K562 (cell line): Measurements from ENCODE around the gene GGTLC1. TPM values are rescaled to one million over a fixed set of nuclear protein-coding genes. Genes with fewer than 3 reads are reported as not detected.

Experiments
- BCLAF1 ChIP-seq, 2 experiments: fragments of 450-650 bp in 1 of 2; IDR thresholded peaks; 2 replicates each; pipeline ENCODE4 v1.6.1; 2011 to 2017; ENCODE audit warnings: low read depth in 2 of 2, antibody characterized with exemption in 1 of 2, borderline replicate concordance in 1 of 2, low read length in 1 of 2, mild to moderate bottlenecking in 1 of 2, mixed read lengths in 1 of 2; ENCODE audit not compliant: control insufficient read depth in 1 of 2
- BRF1 ChIP-seq: IDR thresholded peaks from 3 replicates; pipeline ENCODE4 v1.6.1; 2011; ENCODE audit warnings: borderline replicate concordance, mild to moderate bottlenecking; ENCODE audit not compliant: insufficient read length; ENCODE audit errors: extremely low read depth
- HMBOX1 ChIP-seq: sonication (generic); IDR thresholded peaks from 2 replicates; pipeline ENCODE4 v1.6.1; 2016
- KAT7 ChIP-seq: sonication (generic); formaldehyde crosslinking; IDR thresholded peaks from 2 replicates; pipeline ENCODE4 v1.8.0; 2022; ENCODE audit warnings: missing genetic modification reagents, mild to moderate bottlenecking, borderline replicate concordance
- LEF1 ChIP-seq: fragments of 450-650 bp; IDR thresholded peaks from 2 replicates; pipeline ENCODE4 v1.6.1; 2016; ENCODE audit warnings: mild to moderate bottlenecking
- NONO ChIP-seq, 2 experiments: fragments of 200-400 bp in 1 of 2; fragments of 450-650 bp in 1 of 2; formaldehyde crosslinking in 1 of 2; IDR thresholded peaks; 2 replicates each; pipeline ENCODE4 v1.6.1; 2017; ENCODE audit warnings: low read depth in 2 of 2, mild to moderate bottlenecking in 2 of 2, moderate library complexity in 2 of 2, low read length in 1 of 2
- SOX6 ChIP-seq: fragments of 450-650 bp; IDR thresholded peaks from 2 replicates; pipeline ENCODE4 v1.6.1; 2014; ENCODE audit warnings: mild to moderate bottlenecking
- polyA plus RNA-seq, 8 experiments: library from polyadenylated mRNA; depleted of rRNA in 4 of 8; stranded (reverse) in 5 of 8; unstranded in 3 of 8; fragments of >200 nt; fragmentation: Nextera tagmentation in 2 of 8; fragmentation: Illumina TruSeq in 1 of 8; extraction: Ambion mirVana in 2 of 8; extraction: Trizol in 1 of 8; gene quantifications; 2 replicates each; pipeline versions ENCODE4 v1.2.1 to v1.2.3, GENCODE V29; 2011 to 2014; ENCODE audit warnings: inconsistent platforms in 1 of 8, missing spikeins in 1 of 8
- total RNA-seq, 7 experiments: library from RNA; depleted of rRNA in 6 of 7; stranded (reverse); fragments of >200 nt in 6 of 7; fragmentation: Illumina TruSeq in 2 of 7; extraction: Trizol in 2 of 7; gene quantifications; 2 replicates each; pipeline versions ENCODE4 v1.2.1 to v1.2.3, GENCODE V29; 2011 to 2021; ENCODE audit warnings: low replicate concordance in 1 of 7

Gene GGTLC1
- total and polyA plus RNA-seq, 9 of the 15 experiments (the other 6 are each of a cell fraction or from before 2014, with no cell fraction given) = not detected

GRCh38 chr20:24007758-24008157, 19.2 kb upstream of the GGTLC1 start (continued):
- TF ChIP-seq BCLAF1 (IDR thresholded peaks at IDR 0.05; ENCODE audit: borderline replicate concordance in 1 of 2, control insufficient read depth in 1 of 2, low read depth in 2 of 2, low read length in 1 of 2) = no peak
- TF ChIP-seq SOX6 = no peak
- no peak for TF ChIP-seq HMBOX1
- TF ChIP-seq KAT7 (CRISPR knock-in tag) = no peak
- no peak for TF ChIP-seq BRF1
- TF ChIP-seq NONO (IDR thresholded peaks at IDR 0.05; ENCODE audit: low read depth in 2 of 2, low read length in 1 of 2) = no peak
- no peak for TF ChIP-seq LEF1
